OCI-LY1 (cell line): ENCODE data around the gene SENP5.

Source experiments
- EZH2 ChIP-seq: fragments of 200-600 bp; sonication (generic), shearing (Covaris generic); IDR thresholded peaks from 2 replicates; pipeline ENCODE4 v1.8.0; 2017; ENCODE audit warnings: borderline replicate concordance, mixed run types, mild to moderate bottlenecking, antibody characterized with exemption, low read length, moderate library complexity, mixed read lengths
- TF ChIP-seq, protein P1 (sequence below): fragments of 200-600 bp; sonication (generic), shearing (Covaris generic); IDR thresholded peaks from 2 replicates; pipeline ENCODE4 v1.5.1; 2017; ENCODE audit warnings: mild to moderate bottlenecking, antibody characterized with exemption, low read length, moderate library complexity, mixed read lengths

DNA sequence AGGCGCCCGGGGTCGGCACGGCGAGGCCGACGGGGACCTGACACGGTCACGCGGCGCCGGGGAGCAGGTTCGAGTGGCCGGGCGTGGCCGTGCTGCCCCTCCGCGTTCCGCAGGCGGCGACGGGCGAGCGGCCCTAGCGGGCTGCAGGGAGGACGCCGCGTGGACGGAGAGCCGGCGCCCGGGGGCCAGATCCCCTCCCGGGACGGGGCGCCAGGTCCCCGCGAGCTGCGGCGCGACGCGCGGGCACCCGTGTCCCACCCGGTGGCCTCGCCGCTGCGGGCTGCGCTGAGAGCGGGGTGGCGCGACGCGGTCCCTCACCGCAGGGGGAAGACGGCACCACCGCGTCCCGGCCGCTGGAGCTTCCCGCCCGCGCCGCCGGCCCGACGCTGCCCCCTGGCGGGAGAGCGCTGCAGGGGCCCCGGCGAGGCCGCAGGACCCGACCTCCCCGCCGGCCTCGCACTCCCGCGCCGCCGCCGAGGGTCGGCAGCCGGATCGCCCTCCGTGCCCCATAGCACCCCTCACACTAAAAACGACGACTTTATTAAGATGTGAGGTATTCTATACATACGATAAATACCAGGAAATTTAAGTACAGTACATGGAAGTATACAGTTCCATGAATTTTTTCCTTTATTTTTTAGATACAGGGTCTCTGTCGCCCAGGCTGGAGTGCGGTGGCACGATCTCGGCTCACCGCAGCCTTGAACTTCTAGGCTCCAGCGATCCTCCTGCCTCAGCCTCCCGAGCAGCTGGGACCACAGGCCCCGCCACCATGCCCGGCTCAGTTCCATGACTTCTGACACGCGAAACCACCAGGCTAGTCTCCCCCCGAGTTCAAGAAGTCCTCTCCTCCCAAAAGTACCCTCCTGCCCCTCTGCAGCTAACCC is 102.2 kb downstream of the SENP5 start:
- TF ChIP-seq EZH2: 0 out of 2 replicates have a peak, but pooled peaks have one; percentile 63
- TF ChIP-seq, protein P1, sequence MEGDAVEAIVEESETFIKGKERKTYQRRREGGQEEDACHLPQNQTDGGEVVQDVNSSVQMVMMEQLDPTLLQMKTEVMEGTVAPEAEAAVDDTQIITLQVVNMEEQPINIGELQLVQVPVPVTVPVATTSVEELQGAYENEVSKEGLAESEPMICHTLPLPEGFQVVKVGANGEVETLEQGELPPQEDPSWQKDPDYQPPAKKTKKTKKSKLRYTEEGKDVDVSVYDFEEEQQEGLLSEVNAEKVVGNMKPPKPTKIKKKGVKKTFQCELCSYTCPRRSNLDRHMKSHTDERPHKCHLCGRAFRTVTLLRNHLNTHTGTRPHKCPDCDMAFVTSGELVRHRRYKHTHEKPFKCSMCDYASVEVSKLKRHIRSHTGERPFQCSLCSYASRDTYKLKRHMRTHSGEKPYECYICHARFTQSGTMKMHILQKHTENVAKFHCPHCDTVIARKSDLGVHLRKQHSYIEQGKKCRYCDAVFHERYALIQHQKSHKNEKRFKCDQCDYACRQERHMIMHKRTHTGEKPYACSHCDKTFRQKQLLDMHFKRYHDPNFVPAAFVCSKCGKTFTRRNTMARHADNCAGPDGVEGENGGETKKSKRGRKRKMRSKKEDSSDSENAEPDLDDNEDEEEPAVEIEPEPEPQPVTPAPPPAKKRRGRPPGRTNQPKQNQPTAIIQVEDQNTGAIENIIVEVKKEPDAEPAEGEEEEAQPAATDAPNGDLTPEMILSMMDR: peak; percentile 62
